ENCODE measurements around the gene S100A6.
"Not testable (repeated sequence)": the region's sequence is repeated elsewhere in the genome, so short reads cannot be mapped to it uniquely, and the experiment has no call there.

Gene S100A6

GRCh38 chr1:153563991-153564390, 28.2 kb upstream of the S100A6 start:
- no peak for DNase-seq (ENCODE audit: low read depth)

- no peak for DNase-seq (ENCODE audit: low read depth)
Measured at GRCh38 chr1:153563483-153563901, 27.7 kb upstream of the S100A6 start.

GRCh38 chr1:153562021-153562420, 26.2 kb upstream of the S100A6 start:
- not testable (repeated sequence) for DNase-seq (ENCODE audit: low read depth)

- no peak for DNase-seq (ENCODE audit: low read depth)
Measured at GRCh38 chr1:153561466-153561985, 25.7 kb upstream of the S100A6 start.

DNA sequence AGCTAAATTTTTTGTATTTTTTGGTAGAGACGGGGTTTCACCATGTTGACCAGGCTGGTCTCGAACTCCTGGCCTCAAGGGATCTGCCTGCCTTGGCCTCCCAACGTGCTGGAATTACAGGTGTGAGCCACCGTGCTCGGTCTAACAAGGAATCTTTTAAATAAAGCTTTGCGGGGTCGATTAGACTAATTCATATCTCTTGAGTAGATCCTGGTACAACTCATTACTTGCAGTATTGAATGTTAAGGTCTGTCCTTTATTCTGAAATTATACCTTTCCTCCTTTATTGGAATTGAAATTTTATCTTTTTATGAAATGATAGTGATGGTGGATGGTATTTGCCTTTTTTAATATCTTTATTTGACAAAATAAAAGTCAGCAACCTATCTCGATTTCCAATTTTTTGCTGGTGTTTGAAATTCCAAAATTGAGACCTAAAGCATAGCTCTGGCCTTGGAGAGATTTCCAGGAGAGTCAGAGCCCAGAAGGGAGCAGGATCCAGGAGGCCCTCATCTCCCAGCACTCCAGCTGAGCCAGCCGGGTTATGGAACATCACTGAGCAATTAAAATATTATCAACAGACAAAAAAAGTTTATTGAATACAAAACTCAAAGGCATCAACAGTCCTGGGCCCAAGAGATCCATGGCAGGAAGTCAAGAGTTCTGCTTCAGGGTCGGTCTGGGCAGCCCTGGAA, 25.1 kb upstream of the S100A6 start:
- no peak for DNase-seq (ENCODE audit: low read depth)

DNA sequence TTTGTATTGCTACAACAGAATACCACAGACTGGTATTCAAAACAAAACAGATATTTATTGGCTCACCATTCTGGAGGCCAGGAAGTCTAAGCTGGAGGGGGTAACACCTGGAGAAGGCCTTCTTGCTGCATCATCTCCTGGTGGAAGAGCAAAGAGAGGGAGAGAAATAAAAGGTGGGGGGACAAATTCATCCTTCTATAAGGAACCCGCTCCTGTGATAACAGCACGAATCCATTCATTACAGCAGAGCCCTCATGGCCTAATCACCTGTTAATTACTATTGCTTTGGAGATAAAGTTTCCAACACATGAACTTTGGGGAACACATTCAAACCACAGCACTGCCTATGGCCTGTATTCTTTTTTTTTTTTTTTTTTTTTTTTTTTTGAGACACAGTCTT, 24.4 kb upstream of the S100A6 start:
- DNase-seq (ENCODE audit: low read depth): no peak

DNA sequence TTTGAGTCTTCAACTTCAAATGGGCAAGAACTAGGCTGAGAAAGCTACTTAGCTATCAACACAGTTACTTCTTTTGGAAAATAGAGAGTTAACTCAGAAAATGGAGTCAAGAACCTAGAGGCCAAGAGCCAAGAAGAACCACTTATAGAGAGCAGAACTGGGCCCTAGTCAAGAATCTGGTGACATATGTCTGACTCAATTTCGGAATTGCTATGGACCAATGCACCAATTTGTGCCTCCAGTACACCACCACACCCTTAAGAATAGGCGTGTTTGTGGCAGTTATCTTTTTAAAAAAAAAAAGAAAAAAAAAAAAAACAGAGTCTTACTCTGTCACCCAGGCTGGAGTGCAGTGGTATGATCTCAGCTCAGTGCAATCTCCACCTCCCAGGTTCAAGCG, 22.1 kb upstream of the S100A6 start:
- DNase-seq (ENCODE audit: low read depth): no peak

DNA sequence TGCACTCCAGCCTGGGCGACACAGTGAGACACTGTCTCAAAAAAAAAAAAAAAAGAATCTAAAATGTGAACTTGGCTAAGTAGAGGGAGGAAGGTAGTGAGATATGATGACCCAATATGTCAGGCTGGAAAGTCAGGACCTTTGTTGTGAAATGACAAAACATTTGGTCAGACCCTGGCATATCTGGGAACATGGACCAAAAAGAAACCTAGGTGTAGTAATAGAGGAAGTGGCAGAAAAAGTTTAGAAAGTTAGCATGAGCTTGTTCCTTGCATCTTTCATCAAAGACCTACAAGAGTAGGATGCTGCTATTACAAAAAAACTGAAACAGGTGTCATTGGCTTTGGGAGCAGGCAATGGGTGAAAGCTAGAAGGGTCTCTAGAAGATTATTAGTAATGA, 20.6 kb upstream of the S100A6 start:
- no peak for DNase-seq (ENCODE audit: low read depth)

DNA sequence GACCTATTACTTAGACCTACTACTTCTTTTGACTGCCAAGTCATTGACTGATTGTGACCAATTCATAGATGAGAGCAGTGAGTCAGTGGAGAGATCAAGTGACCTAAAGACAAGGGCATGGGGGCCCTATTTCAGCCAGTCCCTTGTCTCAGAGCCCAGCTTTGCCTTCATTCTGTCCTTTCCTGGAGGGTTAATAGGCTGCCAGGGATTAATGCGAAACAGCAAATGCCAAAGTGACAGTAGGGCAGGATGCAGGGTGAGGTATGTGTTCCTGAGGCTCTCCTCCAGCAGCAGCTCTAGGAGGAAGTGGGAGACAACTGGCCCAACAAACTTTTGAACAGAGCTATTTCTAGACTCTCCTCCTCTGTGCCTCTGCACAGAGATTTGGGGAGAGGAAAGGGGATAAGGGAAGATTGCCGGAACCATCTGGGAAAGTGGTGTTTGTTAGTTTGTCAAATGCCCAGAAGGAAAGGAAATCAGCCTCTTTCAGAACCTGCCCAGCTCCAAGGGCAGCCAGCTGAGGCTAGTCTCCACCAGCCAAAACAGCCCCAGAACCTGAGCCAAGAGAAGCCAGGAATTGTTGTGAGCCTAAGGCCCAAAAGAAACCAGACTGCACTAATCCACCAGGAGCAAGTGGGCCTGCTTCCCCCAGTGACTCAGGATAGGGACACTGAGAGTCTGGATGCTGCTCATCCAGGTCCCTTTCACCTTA, 18.2 kb upstream of the S100A6 start:
- DNase-seq (ENCODE audit: low read depth): no peak

GRCh38 chr1:153553096-153553495, 17.3 kb upstream of the S100A6 start:
- no peak for DNase-seq (ENCODE audit: low read depth)

DNA sequence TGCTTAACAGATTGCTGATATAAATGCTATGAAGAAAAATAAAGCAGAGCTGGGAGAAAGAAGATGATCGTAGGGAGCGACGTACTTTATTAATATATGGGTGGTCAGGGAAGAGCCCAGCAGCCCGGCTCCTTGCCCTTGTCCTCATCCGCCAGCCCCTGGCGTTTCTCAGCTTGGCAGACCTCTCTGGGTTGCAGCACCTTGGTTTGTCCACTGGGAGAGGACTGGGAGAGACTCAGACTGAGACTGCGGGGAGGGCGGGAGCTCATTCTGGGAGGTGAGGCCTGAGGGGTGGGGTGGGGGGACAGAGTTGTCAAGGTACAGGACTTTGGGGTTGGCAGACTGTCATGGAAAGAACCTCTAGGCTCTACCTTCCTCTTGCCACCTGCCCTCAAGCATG, 16.5 kb upstream of the S100A6 start:
- DNase-seq (ENCODE audit: low read depth): no peak

- DNase-seq (ENCODE audit: low read depth): no peak
Measured at GRCh38 chr1:153550827-153551500, 15.2 kb upstream of the S100A6 start.

GRCh38 chr1:153550398-153550758, 14.6 kb upstream of the S100A6 start:
- DNase-seq (ENCODE audit: low read depth): no peak

GRCh38 chr1:153549741-153550397, 14.1 kb upstream of the S100A6 start:
- DNase-seq (ENCODE audit: low read depth): no peak

DNA sequence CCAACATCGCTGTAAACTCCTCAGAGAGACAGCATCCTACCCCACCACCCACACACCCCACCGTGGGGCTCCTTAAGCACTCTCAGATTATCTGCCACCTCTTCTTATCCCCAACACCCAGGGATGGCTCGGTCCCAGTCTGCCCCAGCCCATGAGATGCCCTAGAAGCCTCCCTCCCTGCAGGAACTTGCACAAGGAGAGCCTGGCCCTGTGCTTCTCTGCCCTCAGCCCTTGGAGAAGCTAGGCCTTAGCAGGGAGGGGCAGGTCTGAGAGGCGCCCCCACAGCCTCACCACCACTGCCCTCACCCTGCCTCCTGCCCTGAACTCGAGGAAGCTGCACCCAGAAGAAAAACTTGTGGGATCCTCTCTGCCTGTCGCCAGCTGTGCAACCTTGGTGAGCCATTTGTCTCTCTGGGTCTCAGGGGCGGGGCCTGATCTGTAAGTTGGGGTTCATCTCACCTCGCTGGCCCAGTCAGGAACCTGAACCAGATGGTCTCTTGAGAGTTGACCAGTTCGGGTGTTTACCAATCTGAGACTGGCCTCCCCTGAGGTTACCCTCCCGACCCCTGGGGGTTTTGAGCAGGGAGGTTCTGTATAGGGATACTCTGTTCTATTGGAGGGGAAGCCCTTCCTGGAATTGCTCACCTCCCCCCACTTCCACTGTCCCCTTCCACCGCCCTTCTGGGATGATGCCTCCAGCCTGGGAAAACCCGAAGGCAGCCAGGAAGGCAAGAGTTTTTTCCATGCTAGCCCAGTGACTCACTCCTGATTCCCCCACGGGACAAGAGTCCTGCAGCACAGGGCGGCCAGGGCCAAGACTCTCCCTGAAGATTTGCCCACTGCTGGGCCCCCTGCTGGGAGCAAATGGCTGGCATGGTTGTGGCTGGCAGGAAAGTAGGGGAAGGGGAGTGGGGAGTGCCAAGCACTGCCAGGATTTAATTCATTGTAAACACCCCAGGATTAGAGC, 13.2 kb upstream of the S100A6 start, which contains the start of gene S100A3:
Gene S100A3, minus strand, starts transcription at position 537 of the 967 bp plus-strand sequence. CDS start 773 bp downstream, outside the sequence.
- peak; percentile 96 for DNase-seq (ENCODE audit: low read depth)

DNA sequence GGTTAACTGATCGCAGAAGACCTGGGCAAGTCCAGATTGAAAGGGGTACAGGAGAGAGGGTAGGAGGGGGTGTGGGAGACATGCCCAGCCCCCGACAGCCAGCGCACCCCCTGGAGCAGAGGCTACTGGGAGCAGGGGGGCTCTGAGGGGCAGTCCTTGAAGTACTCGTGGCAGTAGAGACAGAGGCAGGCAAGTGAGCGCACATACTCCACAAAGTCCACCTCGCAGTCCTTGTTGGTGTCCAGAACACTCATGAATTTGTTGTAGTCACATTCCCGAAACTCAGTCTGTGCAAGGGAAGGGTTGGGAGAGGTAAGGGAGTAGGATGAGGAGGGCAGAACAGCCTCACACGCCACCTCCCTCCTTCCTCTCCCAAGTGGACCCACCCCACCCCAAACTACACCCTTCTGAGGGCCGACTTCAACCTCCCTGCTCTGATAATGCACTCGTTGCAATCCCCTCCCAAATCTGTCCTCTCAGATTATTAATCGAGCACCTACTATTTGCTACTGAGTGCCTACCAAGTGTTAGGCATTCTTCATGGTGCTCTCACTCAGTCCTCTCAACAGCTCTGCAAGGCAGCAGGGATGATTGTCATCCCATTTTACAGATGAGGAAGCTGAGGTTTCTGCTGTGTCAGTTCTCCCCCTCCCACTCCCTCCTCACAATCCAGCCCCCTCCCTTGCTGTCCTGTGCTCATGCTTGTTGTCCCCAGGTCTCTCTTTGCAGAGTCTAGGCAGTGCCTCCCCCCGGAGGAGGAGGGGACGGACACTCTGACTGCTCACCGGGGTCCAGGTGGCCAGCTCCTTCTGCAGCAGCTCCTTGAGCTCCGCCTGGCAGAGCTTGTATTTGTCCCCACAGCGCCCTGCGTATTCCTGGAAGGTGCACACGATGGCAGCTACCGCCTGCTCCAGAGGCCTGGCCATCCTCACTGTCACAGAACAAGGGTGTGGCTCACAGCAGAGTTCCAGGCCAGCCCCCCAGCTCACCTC, 12.1 kb upstream of the S100A6 start:
- DNase-seq (ENCODE audit: low read depth): no peak

GRCh38 chr1:153546796-153547559, 11.2 kb upstream of the S100A6 start:
- DNase-seq (ENCODE audit: low read depth): no peak

DNA sequence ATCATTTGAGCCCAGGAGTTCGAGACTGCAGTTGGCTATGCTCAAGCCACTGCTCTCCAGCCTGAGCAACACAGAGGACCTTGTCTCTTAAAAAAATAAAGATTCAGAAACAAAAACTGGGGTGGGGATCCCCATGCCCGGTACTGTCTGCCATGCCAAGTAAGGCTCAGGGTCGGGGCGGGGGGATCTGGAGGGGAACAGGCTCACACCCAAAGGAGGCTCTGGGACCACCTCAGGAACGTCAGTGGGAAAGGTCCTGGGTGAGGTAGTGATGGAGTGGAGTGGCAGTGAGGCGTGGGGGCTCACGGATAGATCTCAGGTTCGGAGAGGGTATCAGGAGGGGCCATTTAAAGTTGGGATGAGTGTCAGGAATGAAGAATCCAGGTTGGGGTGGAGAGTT, 10.6 kb upstream of the S100A6 start:
- no peak for DNase-seq (ENCODE audit: low read depth)

All from stromal cell of bone marrow (primary cell).